KMS-11 (cell line): ENCODE results near the gene KCNN3.

Source experiments
- H2AFZ ChIP-seq: fragments of 200-600 bp; sonication (generic); 2 replicates; pipeline ENCODE4 v1.6.1; 2016; ENCODE audit warnings: antibody characterized with exemption, mixed run types, low read depth
- H3K27ac ChIP-seq: fragments of 200-600 bp; sonication (generic); 2 replicates; pipeline ENCODE4 v1.6.1; 2016; ENCODE audit warnings: mild to moderate bottlenecking, mixed run types
- H3K27me3 ChIP-seq: fragments of 200-600 bp; sonication (generic); 2 replicates; pipeline ENCODE4 v1.6.1; 2017; ENCODE audit warnings: mild to moderate bottlenecking, low read depth, mixed run types, moderate library complexity; ENCODE audit not compliant: insufficient read depth
- H3K36me3 ChIP-seq: fragments of 200-600 bp; sonication (generic); 2 replicates; pipeline ENCODE4 v1.6.1; 2017; ENCODE audit warnings: mild to moderate bottlenecking, mixed run types; ENCODE audit not compliant: insufficient read depth
- H3K4me1 ChIP-seq: fragments of 200-600 bp; sonication (generic); 2 replicates; pipeline ENCODE4 v1.6.1; 2016; ENCODE audit warnings: mild to moderate bottlenecking, low read depth, mixed run types; ENCODE audit not compliant: poor library complexity, severe bottlenecking
- H3K4me2 ChIP-seq: fragments of 200-600 bp; sonication (generic); 2 replicates; pipeline ENCODE4 v1.7.0; 2016; ENCODE audit warnings: mild to moderate bottlenecking, mixed run types
- H3K4me3 ChIP-seq: fragments of 200-600 bp; sonication (generic); IDR thresholded peaks from 2 replicates; pipeline ENCODE4 v1.6.1; 2017; ENCODE audit warnings: low read depth, low read length, mixed read lengths; ENCODE audit not compliant: insufficient read depth
- H3K79me2 ChIP-seq: fragments of 200-600 bp; sonication (generic); 2 replicates; pipeline ENCODE4 v1.6.1; 2016; ENCODE audit warnings: low read depth, mixed run types; ENCODE audit not compliant: insufficient read depth
- H3K9ac ChIP-seq: fragments of 200-600 bp; sonication (generic); 2 replicates; pipeline ENCODE4 v1.6.1; 2016; ENCODE audit warnings: mild to moderate bottlenecking, mixed run types
- H4K20me1 ChIP-seq: fragments of 200-600 bp; sonication (generic); 2 replicates; pipeline ENCODE4 v1.6.1; 2016; ENCODE audit warnings: mild to moderate bottlenecking, mixed run types; ENCODE audit not compliant: insufficient read depth
- CTCF ChIP-seq: fragments of 200-600 bp; sonication (generic); conservative IDR thresholded peaks from 2 replicates; pipeline ENCODE4 v1.6.1; 2017; ENCODE audit warnings: low read depth, mild to moderate bottlenecking, antibody characterized with exemption, low read length, moderate library complexity, mixed read lengths

The KCNN3 gene

GRCh38 chr1:154852845-154853244 is 17.2 kb downstream of the KCNN3 start:
- H3K9ac ChIP-seq: no peak overlapping the region
- peaks cover 31% of the 10 kb centered on the region for H3K4me1 ChIP-seq
- H3K4me2 ChIP-seq: no peak overlapping the region
- H4K20me1 ChIP-seq: no peaks in the 10 kb centered on the region
- H3K4me3 ChIP-seq: no peak overlapping the region
- H3K36me3 ChIP-seq: no peaks in the 10 kb centered on the region
- H2AFZ ChIP-seq: no peak overlapping the region
- no peaks in the 10 kb centered on the region for H3K79me2 ChIP-seq
- TF ChIP-seq CTCF: no peak
- H3K27me3 ChIP-seq: no peaks in the 10 kb centered on the region
- no peak overlapping the region for H3K27ac ChIP-seq

GRCh38 chr1:154851392-154852177 is 18.5 kb downstream of the KCNN3 start:
- no peaks in the 10 kb centered on the region for H3K36me3 ChIP-seq
- TF ChIP-seq CTCF: no peak
- H3K4me2 ChIP-seq: no peak overlapping the region
- no peak overlapping the region for H2AFZ ChIP-seq
- no peak overlapping the region for H3K9ac ChIP-seq
- no peak overlapping the region for H3K4me3 ChIP-seq
- H3K27me3 ChIP-seq: no peaks in the 10 kb centered on the region
- H4K20me1 ChIP-seq: no peaks in the 10 kb centered on the region
- peaks cover 30% of the 10 kb centered on the region for H3K4me1 ChIP-seq
- H3K79me2 ChIP-seq: no peaks in the 10 kb centered on the region
- H3K27ac ChIP-seq: no peak overlapping the region

GRCh38 chr1:154849645-154850131 is 20.4 kb downstream of the KCNN3 start:
- no peaks in the 10 kb centered on the region for H3K27me3 ChIP-seq
- H3K4me3 ChIP-seq: peak overlapping the region; percentile 45
- no peaks in the 10 kb centered on the region for H3K79me2 ChIP-seq
- H3K4me2 ChIP-seq: peak overlapping the region; percentile 44
- no peak overlapping the region for H3K9ac ChIP-seq
- peaks cover 23% of the 10 kb centered on the region for H3K4me1 ChIP-seq
- no peaks in the 10 kb centered on the region for H4K20me1 ChIP-seq
- no peak overlapping the region; the same call in 1 of the 2 replicates for H3K27ac ChIP-seq
- no peaks in the 10 kb centered on the region for H3K36me3 ChIP-seq
- peak overlapping the region; percentile 15; the same call in 1 of the 2 replicates for H2AFZ ChIP-seq
- TF ChIP-seq CTCF: no peak

- peak overlapping the region; percentile 15; the same call in 1 of the 2 replicates for H2AFZ ChIP-seq
- H3K27me3 ChIP-seq: no peaks in the 10 kb centered on the region
- H4K20me1 ChIP-seq: no peaks in the 10 kb centered on the region
- TF ChIP-seq CTCF: no peak
- peak overlapping the region; percentile 44 for H3K4me2 ChIP-seq
- H3K36me3 ChIP-seq: no peaks in the 10 kb centered on the region
- H3K79me2 ChIP-seq: no peaks in the 10 kb centered on the region
- peaks cover 23% of the 10 kb centered on the region for H3K4me1 ChIP-seq
- H3K27ac ChIP-seq: no peak overlapping the region
- no peak overlapping the region for H3K9ac ChIP-seq
- H3K4me3 ChIP-seq: peak overlapping the region; percentile 45
Observed at GRCh38 chr1:154848983-154849382, 21.1 kb downstream of the KCNN3 start.
